Thyroid gland (tissue), 4 donors: ENCODE data around the gene CATSPER1.

Source experiments
- CTCF ChIP-seq, 6 experiments: fragments of 200-600 bp in 3 of 6; fragments of 450-650 bp in 3 of 6; sonication (generic) in 3 of 6; IDR thresholded peaks; one replicate each; pipeline ENCODE4 v1.5.1; 2016 to 2019; ENCODE audit warnings: antibody characterized with exemption in 6 of 6, mild to moderate bottlenecking in 2 of 6, inconsistent platforms in 1 of 6, moderate library complexity in 1 of 6
- POLR2A ChIP-seq, 2 donors: fragments of 450-650 bp; IDR thresholded peaks; one replicate each; pipeline ENCODE4 v1.6.1; 2017; ENCODE audit warnings: antibody characterized with exemption in 2 of 2, mild to moderate bottlenecking in 2 of 2, moderate library complexity in 1 of 2

GRCh38 chr11:66070604-66071380 lies 44.5 kb upstream of the CATSPER1 start:
- TF ChIP-seq CTCF (IDR thresholded peaks at IDR 0.05) (no peak), POLR2A (IDR thresholded peaks at IDR 0.05) (no peak)
